GM19043 (cell line): ENCODE measurements around the gene CSNK1D.

ENCODE experiments used
- ATAC-seq: cut with Tn5 transposase; IDR thresholded peaks from one replicate; pipeline ENCODE4 v1.9.1; 2021; ENCODE audit warnings: low read depth; ENCODE audit not compliant: unreplicated experiment

The CSNK1D gene

DNA sequence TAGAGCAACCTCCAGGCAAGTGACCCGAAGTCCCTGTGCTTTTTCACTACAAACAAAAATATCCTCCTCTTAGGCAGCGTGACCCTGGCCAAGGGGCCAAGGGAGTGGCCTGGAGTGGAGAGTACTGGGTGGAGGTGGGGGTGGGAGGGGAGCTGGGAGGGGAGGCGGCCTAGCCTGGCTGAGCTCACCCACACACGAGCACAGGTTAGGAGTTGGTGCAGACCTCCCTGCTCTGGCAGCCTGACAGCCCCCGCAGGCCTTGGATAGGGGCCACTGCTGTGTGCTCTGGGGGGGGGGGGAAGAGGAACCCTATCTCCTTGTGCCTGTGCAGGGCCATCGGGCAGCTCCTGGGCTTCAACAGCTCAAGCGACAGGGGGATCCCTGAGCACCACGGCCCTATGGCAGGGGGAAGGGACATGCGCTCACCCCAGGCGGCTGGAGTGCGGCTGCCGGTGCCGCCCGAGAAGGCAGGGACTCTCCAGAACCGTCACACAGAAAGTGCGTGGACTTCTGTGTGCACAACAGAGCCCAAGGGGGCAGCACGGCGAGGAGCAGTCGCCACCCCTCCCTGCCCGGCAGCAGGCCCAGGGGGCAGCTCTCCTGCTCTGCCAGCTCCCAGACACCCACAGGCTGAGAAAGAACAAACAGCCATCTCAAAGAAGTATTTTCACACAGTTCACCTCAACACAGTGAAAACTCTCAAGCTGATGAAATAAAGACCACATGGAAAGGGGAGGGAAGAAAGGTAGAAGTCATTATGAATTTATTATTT, 31.4 kb downstream of the CSNK1D start:
- no peak for ATAC-seq

DNA sequence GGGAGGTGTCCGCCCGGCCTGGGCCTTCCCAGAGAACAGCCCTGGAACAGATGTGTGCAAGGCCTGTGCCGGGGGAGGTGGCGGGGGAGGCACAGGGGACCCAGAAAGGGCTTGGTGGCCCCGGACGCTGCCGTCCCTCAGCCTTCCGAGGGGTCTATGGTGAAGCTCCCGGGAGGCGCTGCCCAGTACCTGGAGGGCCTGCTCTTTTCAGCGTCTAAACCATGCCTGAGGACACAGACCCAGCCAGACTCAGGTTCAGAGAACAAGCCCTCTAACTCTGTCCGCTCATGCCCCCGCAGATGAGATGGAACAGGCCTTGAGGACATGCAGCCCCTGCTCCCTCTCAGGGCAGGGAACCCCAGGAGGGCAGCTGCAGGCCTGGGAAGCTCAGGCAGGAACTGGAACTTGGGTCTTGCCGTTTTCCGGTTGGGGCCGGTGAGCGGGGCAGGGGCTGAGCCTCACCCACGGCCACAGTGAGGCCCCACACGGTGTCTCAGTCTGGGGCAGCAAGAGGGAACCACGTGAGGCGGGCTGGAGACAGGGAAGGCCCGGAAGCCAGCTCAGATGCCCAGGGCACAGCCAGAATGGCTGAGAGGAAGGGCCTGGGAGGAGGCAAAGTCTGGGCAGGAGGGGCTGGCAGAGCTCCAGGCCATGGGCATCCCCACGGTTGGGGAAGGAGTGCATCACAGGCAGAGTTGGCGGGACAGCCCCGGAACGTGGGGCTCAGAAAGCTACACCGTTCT, 32.1 kb downstream of the CSNK1D start:
- ATAC-seq, result no peak

GRCh38 chr17:82240506-82241182, 32.9 kb downstream of the CSNK1D start:
- ATAC-seq, result no peak

DNA sequence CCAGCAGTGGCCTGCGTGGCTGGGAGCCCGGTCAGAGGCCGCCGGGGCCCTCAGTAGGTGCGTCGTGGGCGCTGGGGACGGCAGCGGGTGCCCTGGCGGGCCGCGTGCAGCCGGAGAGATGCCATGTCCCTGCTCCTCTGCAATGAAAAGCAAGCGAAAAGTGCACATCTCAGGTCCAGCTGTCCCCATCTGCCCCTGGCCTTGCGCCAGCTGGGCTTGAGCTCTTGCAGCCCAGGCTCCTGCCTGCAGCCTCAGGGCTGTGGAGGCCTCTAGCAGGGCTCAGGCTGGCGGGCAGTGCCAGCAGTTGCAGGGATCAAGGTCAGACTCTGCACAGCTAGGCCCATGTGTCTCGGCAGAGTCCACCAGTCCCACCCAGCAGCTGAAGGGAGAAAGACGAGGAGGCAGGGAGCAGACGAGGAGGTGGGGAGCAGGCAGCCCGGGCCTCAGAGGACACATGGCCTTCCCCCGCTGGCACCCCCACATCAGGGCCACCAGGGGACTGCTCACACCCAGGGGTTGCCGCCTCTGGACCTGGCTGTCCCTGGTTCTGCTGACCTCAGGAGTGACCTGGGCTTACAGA, 33.5 kb downstream of the CSNK1D start:
- ATAC-seq, result no peak

GRCh38 chr17:82239401-82239925, 34.0 kb downstream of the CSNK1D start:
- no peak for ATAC-seq

- ATAC-seq, result no peak
Observed at GRCh38 chr17:82238472-82239201, 34.9 kb downstream of the CSNK1D start.

DNA sequence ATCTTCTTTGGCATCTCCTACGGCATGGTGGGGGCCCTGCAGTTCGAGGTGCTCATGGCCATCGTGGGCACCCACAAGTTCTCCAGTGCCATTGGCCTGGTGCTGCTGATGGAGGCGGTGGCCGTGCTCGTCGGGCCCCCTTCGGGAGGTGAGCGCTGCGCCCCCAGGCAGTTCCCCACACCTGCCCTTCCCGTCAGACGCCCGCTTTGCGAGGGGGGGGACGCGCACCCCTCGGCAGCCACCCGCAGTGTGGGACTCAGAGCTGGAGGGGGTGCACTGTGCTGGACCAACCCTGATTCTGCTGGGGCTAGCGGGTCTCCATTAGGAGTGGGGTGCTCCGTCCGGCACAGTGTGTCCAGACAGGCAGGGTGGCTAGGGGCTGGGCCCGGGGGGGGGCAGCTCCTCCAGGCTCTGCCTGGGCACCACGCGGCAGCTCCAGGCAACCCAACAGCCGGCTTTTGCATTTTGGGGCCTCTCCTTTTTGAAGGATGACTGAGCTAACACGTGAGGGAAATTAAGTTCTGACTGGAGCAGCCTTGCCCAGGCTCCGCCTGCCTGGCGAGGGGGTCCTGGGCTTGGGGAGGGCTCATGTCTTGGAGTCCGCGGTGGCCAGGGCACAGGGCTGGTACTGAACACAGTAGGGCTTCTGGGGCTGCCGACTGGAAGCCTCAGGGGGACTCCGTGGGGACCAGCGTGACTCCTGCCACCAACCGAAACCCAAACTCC, 35.6 kb downstream of the CSNK1D start:
- ATAC-seq, result no peak

GRCh38 chr17:82237083-82237745, 36.3 kb downstream of the CSNK1D start:
- no peak for ATAC-seq

- ATAC-seq, result no peak
Observed at GRCh38 chr17:82236142-82236971, 37.1 kb downstream of the CSNK1D start.

- ATAC-seq, result no peak
Observed at GRCh38 chr17:82235775-82236141, 37.7 kb downstream of the CSNK1D start.

- ATAC-seq, result no peak
Observed at GRCh38 chr17:82235056-82235774, 38.3 kb downstream of the CSNK1D start.

DNA sequence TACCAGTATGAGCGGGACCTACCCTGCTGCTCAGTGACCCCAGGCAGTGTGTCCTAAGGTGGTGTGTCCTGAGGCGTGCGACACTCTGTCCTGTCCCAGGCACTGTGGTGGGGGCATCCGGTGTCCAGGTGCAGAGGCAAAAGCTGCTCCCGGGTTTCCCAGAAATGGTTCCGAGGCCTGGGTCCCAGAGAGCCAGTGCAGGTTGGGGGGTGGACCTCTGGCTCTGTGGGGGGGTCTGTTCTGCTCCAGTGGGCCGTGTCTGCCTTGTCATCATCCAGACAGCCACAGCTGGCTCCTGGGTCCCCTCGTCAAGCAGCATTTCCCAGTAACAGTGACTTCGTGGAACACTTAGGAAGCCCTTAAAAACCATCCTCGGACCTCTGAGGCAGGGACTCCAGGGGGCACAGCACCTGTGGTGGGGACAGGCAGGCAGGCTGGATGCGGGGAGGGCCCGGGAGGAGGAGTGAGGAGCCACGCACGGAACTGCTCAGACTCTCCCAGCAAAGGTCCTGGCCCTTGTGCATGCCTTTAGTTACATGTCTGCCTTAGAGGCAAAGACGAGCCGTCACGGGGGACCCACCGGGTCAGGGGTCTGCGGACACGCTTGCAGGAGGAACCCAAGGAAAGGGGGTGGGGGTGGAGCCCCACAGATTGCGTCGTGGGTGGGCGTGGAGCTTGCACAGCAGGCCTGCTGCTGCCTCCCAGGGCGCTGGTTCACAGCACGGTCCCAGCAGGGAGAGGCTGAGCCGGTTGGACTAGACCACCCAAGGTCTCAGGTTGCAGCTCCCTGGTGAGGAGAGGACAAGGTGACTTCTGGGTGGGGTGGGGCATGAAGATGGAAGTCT, 39.1 kb downstream of the CSNK1D start:
- ATAC-seq, result no peak

GRCh38 chr17:82232876-82233785, 40.4 kb downstream of the CSNK1D start:
- no peak for ATAC-seq

DNA sequence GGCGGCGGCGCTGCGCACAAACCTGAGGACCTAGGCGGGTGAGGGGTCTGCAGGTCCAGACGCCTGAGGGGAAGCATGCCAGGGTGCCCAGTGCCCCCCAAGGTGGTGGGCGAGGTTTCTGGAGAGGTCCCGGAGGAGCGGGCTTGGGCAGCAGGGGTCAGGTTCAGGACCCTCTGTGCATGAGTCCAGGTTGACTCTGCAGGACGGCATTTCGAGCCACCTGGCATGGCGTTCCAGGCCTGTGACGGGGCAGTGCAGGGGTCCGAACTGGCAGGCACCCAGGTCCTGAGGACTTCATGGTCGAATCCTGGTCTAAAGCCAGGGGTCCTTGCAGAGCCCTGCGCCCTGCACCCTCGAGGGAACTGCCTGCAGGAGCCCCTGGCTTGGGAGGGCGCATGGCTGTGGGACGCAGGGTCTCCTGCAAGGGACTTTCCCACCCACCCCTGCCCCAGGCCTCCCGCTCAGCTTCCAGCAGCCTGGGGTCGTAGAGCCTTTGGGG, 41.1 kb downstream of the CSNK1D start:
- ATAC-seq, result no peak

GRCh38 chr17:82231562-82232321, 41.8 kb downstream of the CSNK1D start:
- no peak for ATAC-seq
